Ectodermal cell (in vitro differentiated cells): ENCODE results near the gene WLS.
"Not testable (repeated sequence)": the region's sequence is repeated elsewhere in the genome, so short reads cannot be mapped to it uniquely, and the experiment has no call there.

Source experiments
- H3K27ac ChIP-seq: 2 replicates; pipeline ENCODE4 v1.7.0; 2013; ENCODE audit warnings: mild to moderate bottlenecking, low read depth, low read length; ENCODE audit not compliant: insufficient read depth, poor library complexity, severe bottlenecking
- H3K27me3 ChIP-seq: 2 replicates; pipeline ENCODE4 v1.7.0; 2013; ENCODE audit warnings: mild to moderate bottlenecking, low read length; ENCODE audit not compliant: insufficient read depth, control insufficient read depth, poor library complexity, severe bottlenecking
- H3K36me3 ChIP-seq: one replicate; pipeline ENCODE4 v1.7.0; 2013; ENCODE audit warnings: low read length; ENCODE audit not compliant: control insufficient read depth, insufficient read depth
- H3K4me1 ChIP-seq: one replicate; pipeline ENCODE4 v1.7.0; 2013; ENCODE audit warnings: low read length; ENCODE audit not compliant: control insufficient read depth, insufficient read depth
- H3K4me3 ChIP-seq: 2 replicates; pipeline ENCODE4 v1.7.0; 2013; ENCODE audit warnings: low read depth, low read length, control low read depth; ENCODE audit not compliant: insufficient read depth
- H3K9me3 ChIP-seq: 2 replicates; pipeline ENCODE4 v1.7.0; 2013; ENCODE audit warnings: mild to moderate bottlenecking, low read length, moderate library complexity; ENCODE audit not compliant: control insufficient read depth
- WGBS, 2 experiments: methylation state at CpG; one replicate each; pipeline ENCODE4 v1.1.7; 2013; ENCODE audit warnings: missing lambda C conversion rate in 2 of 2; 5-methylcytosine and 5-hydroxymethylcytosine counted together

The WLS gene

DNA sequence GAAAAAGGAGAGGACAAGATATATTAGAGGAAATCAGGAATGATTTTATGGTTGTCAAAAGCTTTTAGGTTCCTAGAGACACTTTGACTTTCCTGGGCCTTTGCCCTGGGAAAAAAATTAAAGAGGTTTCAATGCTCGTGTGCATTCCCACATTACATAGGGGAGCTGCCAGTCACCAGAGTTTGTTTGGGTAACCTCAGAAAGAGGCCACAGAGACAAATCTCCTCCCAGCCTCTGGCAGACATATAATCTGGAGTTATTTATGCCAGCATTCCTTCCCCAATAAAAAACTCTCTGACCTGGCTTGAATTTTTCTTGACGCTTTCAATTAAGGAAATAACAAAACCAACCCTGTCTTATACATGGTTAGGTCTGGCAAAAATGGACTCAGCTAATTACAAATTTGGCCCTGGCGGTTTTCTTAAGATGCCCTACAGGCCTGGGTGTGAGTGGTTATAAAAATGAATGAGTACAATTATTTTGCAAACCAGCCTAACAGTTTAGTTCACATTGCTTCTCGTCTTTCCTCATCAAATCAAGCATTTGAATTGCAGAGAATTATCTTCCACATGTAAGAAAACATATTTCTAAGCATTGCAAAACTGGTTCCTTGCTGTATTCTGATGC lies 63.7 kb downstream of the WLS start:
- peaks cover 8% of the 10 kb centered on the region for H3K4me1 ChIP-seq

DNA sequence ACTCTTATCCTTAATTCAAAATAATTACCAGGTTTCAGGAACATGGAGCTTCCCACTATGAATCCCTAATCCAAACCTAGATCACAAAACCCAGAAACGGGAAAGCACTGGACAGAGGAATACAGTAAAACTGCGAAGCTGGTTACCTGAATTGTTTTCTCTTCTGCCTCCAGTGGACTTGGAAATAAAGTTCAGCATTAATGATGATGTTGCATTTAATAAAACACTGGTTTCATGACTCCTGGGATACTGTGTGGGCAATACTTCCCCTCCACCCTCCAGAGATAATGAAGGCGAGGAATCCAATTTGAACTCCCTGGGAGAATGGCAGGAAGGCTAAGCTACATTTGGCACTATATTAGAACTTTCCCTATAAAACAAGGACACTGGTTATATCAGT lies 65.1 kb downstream of the WLS start:
- Histone ChIP-seq H3K4me3 (no peak overlapping the region), H3K4me1 (no peaks in the 10 kb centered on the region), H3K9me3 (no peaks in the 10 kb centered on the region), H3K36me3 (peaks cover 24% of the 10 kb centered on the region), H3K27ac (no peak overlapping the region), H3K27me3 (no peaks in the 10 kb centered on the region)
- WGBS, 2 experiments: 96 to 100% methylated on average over 3 of the region's 3 CpGs

More for the DNA sequence above, 63.7 kb downstream of the WLS start:
- H3K9me3 ChIP-seq: no peaks in the 10 kb centered on the region
- no peaks in the 10 kb centered on the region for H3K27me3 ChIP-seq
- no peak overlapping the region for H3K4me3 ChIP-seq
- WGBS, 2 experiments: 76 to 86% methylated on average over 4 of the region's 4 CpGs
- peaks cover 17% of the 10 kb centered on the region for H3K36me3 ChIP-seq
- no peak overlapping the region for H3K27ac ChIP-seq

DNA sequence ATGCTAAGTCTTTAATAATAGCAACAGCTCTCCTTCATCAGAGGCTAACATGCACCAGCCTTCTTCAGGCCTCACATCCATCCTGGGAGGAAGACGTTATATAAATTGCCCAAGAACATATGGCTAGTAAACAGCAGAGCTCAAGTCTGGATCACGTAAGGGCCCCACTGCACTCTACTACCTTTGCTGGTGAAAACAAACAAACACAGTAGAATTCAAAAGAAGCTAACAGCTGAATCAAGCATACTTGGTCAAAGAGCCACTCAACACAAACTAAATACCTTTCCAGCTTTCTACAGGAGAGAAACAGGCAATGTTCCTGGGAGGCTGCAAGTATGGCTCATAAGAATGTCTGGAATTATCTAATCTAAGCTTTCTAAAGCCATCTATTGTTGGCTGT lies 66.0 kb downstream of the WLS start:
- no peak overlapping the region for H3K27ac ChIP-seq
- H3K4me3 ChIP-seq: no peak overlapping the region
- no peaks in the 10 kb centered on the region for H3K9me3 ChIP-seq
- H3K36me3 ChIP-seq: peaks cover 27% of the 10 kb centered on the region
- H3K27me3 ChIP-seq: no peaks in the 10 kb centered on the region
- 94% methylated on average over 2 of the region's 2 CpGs for WGBS, 2 experiments
- no peaks in the 10 kb centered on the region for H3K4me1 ChIP-seq

DNA sequence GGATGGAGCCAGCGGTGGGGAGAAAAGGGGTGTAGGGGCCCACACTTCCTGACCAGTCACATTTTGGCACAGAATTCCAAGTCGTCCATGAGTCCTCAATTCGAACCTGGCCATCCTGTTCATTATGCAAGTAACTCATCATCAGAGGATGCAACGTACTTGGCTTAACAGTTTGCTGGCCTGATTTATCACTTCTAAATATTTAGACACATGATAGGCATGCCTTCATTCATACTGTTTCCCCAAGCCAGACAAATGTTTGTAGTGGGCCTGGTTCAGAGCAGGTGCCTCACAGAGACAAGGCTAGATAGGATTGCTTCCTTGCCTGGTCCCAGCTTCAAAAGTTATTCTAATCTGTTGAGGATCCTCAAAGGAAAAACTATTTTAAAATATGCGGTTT lies 66.7 kb downstream of the WLS start:
- no peaks in the 10 kb centered on the region for H3K4me1 ChIP-seq
- no peaks in the 10 kb centered on the region for H3K27me3 ChIP-seq
- peaks cover 27% of the 10 kb centered on the region for H3K36me3 ChIP-seq
- no peaks in the 10 kb centered on the region for H3K9me3 ChIP-seq
- 92 to 95% methylated on average over 4 to 5 of the region's 5 CpGs for WGBS, 2 experiments
- no peak overlapping the region for H3K27ac ChIP-seq
- H3K4me3 ChIP-seq: no peak overlapping the region

DNA sequence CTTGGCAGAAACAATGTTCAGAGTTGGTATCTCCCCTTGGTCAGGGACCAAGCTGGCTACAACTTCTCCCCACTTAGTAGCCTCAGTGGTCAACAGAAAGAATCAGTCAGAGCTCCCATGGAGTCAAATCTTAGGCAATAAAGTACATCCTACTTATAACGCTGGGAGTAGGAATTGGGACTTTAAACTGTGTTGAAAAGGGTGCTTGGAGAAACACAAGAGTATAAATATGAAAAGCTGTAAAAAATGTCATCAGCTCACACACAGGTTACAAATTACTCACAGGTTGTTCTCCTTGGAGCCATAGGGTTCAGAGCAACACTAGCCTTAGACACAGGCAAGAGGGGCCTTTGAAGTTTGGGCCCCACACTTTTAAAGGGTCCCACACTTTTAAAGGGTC lies 67.4 kb downstream of the WLS start:
- H3K4me3 ChIP-seq: no peak overlapping the region
- 100% methylated on average over 1 of the region's 1 CpG; no CpG with 5 or more reads in 1 of the 2 experiments for WGBS, 2 experiments
- H3K27ac ChIP-seq: no peak overlapping the region
- peaks cover 27% of the 10 kb centered on the region for H3K36me3 ChIP-seq
- no peaks in the 10 kb centered on the region for H3K27me3 ChIP-seq
- no peaks in the 10 kb centered on the region for H3K9me3 ChIP-seq
- H3K4me1 ChIP-seq: no peaks in the 10 kb centered on the region

DNA sequence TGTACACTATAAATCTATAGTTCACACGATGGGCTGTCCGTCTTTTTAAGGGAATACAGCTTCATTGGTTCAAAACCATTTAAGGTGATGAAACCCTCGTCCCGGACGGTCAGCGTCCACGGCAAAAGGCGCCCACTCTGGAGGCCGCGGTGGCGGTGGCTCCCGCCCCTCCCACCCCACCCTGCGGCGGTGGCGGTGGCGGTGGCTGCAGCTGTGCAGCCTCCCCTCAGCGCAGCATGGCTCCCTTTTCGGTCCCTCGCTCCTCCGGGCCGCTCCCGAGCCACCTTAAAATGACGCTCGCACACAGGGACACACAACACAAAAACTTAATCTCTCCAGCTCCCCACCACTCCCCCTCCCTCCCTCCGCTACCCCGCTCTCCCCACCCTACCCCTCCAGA lies 69.1 kb downstream of the WLS start:
- H3K36me3 ChIP-seq: peaks cover 40% of the 10 kb centered on the region
- H3K4me1 ChIP-seq: no peaks in the 10 kb centered on the region
- H3K27ac ChIP-seq: no peak overlapping the region
- WGBS, 2 experiments: 92 to 94% methylated on average over 25 to 26 of the region's 26 CpGs
- H3K4me3 ChIP-seq: no peak overlapping the region
- H3K27me3 ChIP-seq: no peaks in the 10 kb centered on the region
- H3K9me3 ChIP-seq: no peaks in the 10 kb centered on the region

DNA sequence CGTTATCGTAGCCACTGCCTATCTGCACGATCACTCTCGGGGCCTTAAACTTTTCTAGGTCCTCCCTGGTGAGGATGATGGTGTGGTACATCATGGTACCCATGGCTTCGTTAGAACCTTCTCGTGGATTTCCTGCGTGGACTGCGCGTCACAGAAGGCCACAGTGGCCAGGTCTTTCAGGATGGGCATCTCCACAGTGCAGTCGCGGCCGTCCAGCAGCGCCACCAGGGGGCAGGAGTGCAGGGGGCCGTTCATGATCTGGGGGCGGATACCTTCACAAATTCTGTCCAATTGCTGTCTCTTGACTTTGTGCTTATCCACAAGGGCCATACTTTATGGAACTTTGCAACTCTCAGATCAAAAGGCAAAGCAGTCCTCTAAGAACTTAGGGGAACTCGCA lies 69.6 kb downstream of the WLS start:
- Histone ChIP-seq H3K36me3 (peaks cover 45% of the 10 kb centered on the region), H3K27me3 (no peaks in the 10 kb centered on the region), H3K4me3 (no peak overlapping the region), H3K27ac (no peak overlapping the region), H3K4me1 (peaks cover 3% of the 10 kb centered on the region), H3K9me3 (no peaks in the 10 kb centered on the region)
- WGBS, 2 experiments: 94% methylated on average over 16 of the region's 16 CpGs

DNA sequence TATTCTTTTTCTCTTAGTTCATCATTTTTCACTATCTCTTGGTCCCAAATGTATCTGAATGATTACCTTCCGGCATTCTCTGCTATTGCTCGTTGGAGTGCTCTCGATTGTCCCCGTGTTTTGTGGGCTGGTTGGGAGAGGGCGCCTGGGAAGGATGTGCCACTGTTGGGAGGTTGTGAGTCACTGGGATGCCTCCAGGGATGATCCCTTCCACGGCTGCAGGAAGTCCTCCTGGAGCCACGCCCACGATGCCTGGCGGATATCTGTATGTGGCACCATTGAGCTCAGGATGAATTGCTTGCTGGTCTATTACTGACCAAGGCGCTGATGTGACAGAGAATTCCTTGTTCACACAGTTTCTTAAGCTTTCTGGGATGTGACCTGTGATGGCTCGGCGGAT lies 70.7 kb downstream of the WLS start:
- H3K4me3 ChIP-seq, H3K9me3 ChIP-seq, H3K27ac ChIP-seq, H3K27me3 ChIP-seq, H3K4me1 ChIP-seq: not testable (repeated sequence)
- WGBS, 2 experiments: 96% methylated on average over 12 of the region's 12 CpGs
- H3K36me3 ChIP-seq: peaks cover 43% of the 10 kb centered on the region

DNA sequence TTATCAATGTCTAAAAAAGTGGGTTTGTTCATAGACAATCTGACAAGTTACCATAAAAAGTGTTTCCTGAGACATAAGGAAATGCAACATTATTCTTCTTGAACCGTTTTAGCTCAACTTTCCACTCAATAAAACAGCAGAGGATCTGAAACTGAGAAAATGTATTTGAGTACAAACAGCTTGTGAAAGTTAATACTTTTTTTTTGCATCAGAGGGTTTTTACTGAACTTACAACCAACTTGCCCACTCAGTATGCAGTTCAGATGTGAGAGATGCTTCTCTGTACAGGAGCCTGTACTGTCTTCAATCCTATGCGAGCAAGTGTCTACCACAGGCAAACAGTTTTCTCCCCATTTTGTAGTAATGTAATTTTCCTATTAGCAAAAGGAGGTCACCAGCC lies 71.4 kb downstream of the WLS start:
- WGBS, 2 experiments: 92 to 97% methylated on average over 2 of the region's 2 CpGs
- not testable (repeated sequence) for H3K4me3 ChIP-seq, H3K27ac ChIP-seq, H3K9me3 ChIP-seq, H3K4me1 ChIP-seq, H3K27me3 ChIP-seq
- H3K36me3 ChIP-seq: peaks cover 43% of the 10 kb centered on the region

DNA sequence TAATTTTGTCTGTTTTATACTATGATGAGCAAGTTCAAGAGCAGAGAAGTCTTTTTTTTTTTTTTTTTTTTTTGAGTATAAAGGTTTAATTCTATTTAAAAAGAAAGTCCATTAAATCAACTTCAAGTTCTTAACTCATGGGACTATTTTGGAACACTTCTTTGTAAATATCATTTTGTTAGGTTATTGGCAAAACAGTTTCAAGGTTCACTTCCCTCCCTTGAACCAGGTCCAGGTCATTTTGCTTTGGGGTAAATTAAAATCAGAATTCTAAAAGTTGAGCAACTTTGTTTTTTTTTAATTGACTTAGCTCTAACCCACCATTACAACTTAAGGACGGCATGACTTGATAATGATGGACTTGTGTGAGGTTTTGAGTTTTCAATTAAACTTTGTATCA lies 72.3 kb downstream of the WLS start:
- no peaks in the 10 kb centered on the region for H3K9me3 ChIP-seq
- WGBS, 2 experiments: 80 to 100% methylated on average over 1 of the region's 1 CpG
- H3K4me3 ChIP-seq: no peak overlapping the region
- peaks cover 4% of the 10 kb centered on the region for H3K4me1 ChIP-seq
- no peak overlapping the region for H3K27ac ChIP-seq
- no peaks in the 10 kb centered on the region for H3K27me3 ChIP-seq
- H3K36me3 ChIP-seq: peaks cover 38% of the 10 kb centered on the region

DNA sequence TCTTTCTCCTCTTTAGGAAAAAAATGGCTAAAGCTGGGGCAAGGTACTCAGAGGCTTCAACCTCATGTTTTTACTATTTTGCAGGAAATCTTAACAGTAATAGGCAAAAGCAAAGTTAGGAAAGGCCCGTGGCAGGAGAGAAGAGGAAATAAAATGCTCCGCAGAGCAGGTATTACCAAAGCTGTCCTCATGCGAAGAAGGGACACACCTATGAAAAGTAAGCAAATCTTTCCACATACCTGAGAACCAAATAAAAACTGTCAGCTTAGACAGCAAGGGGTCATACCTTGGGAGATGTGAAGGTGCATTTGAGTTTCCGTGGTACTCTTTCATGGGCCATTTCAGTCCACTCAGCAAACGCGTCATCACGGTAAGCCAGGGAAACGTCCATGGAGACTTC lies 73.5 kb downstream of the WLS start:
- Histone ChIP-seq H3K9me3 (no peaks in the 10 kb centered on the region), H3K27me3 (no peaks in the 10 kb centered on the region), H3K4me1 (peaks cover 4% of the 10 kb centered on the region), H3K4me3 (no peak overlapping the region), H3K36me3 (peaks cover 36% of the 10 kb centered on the region), H3K27ac (no peak overlapping the region)
- 94 to 98% methylated on average over 8 of the region's 8 CpGs for WGBS, 2 experiments
